GM18951 (cell line): ENCODE measurements around the gene APELA.

Source experiments
- POLR2A ChIP-seq: IDR thresholded peaks from 4 replicates; pipeline ENCODE4 v1.6.1; 2011; ENCODE audit warnings: mild to moderate bottlenecking; ENCODE audit not compliant: insufficient read length, insufficient read depth; ENCODE audit errors: extremely low read depth
- in situ Hi-C: fragments of 300-500 bp; cut with MboI; formaldehyde crosslinking; loops from one replicate; pipeline ENCODE4 v1.12.0; 2022; ENCODE audit warnings: low sequenced_read_pairs, mixed read lengths, inconsistent platforms; ENCODE audit not compliant: unreplicated experiment

Gene APELA

GRCh38 chr4:164876700-164877324 is at the start of gene APELA:
Gene APELA (plus strand): TSS chr4:164877178. CDS start chr4:164877332, 154 bp downstream.
- in situ Hi-C loops = no loop called here
- TF ChIP-seq POLR2A = peak; percentile 40

GRCh38 chr4:164828955-164829354 is 48.0 kb upstream of the APELA start:
- TF ChIP-seq POLR2A = no peak
- in situ Hi-C loops = no loop called here

GRCh38 chr4:164846566-164846965 is 30.4 kb upstream of the APELA start:
- in situ Hi-C loops = no loop called here
- no peak for TF ChIP-seq POLR2A

GRCh38 chr4:164847016-164847415 is 30.0 kb upstream of the APELA start:
- TF ChIP-seq POLR2A = no peak
- in situ Hi-C loops = no loop called here

GRCh38 chr4:164847967-164848649 is 28.9 kb upstream of the APELA start:
- no peak for TF ChIP-seq POLR2A
- in situ Hi-C loops = no loop called here

- in situ Hi-C loops = no loop called here
- TF ChIP-seq POLR2A = no peak
Measured at GRCh38 chr4:164856396-164856795, 20.6 kb upstream of the APELA start.

GRCh38 chr4:164866817-164867490 is 10.0 kb upstream of the APELA start:
- in situ Hi-C loops = no loop called here

GRCh38 chr4:164871673-164872072 is 5.3 kb upstream of the APELA start:
- in situ Hi-C loops = no loop called here
- TF ChIP-seq POLR2A = no peak

More at GRCh38 chr4:164866817-164867490, 10.0 kb upstream of the APELA start:
- no peak for TF ChIP-seq POLR2A

GRCh38 chr4:164872481-164872880 is 4.5 kb upstream of the APELA start:
- in situ Hi-C loops = no loop called here
- no peak for TF ChIP-seq POLR2A

GRCh38 chr4:164874789-164875188 is 2.2 kb upstream of the APELA start:
- in situ Hi-C loops = no loop called here
- TF ChIP-seq POLR2A = no peak

- in situ Hi-C loops = no loop called here
- TF ChIP-seq POLR2A = no peak
Measured at GRCh38 chr4:164880489-164881262, 3.7 kb downstream of the APELA start.

- in situ Hi-C loops = loop anchor here (5.0 kb wide), 1 partner anchor 91 kb away; no protein-coding TSS in a partner anchor
Measured at GRCh38 chr4:164888096-164888715, 11.2 kb downstream of the APELA start.

More at GRCh38 chr4:164888096-164888715, 11.2 kb downstream of the APELA start:
- no peak for TF ChIP-seq POLR2A
